HG03039 (cell line): ENCODE data around the gene ZFP92.

Experiments
- ATAC-seq: cut with Tn5 transposase; IDR thresholded peaks from one replicate; pipeline ENCODE4 v1.9.1; 2021; ENCODE audit warnings: mild to moderate bottlenecking, moderate library complexity; ENCODE audit not compliant: unreplicated experiment

Gene ZFP92, protein sequence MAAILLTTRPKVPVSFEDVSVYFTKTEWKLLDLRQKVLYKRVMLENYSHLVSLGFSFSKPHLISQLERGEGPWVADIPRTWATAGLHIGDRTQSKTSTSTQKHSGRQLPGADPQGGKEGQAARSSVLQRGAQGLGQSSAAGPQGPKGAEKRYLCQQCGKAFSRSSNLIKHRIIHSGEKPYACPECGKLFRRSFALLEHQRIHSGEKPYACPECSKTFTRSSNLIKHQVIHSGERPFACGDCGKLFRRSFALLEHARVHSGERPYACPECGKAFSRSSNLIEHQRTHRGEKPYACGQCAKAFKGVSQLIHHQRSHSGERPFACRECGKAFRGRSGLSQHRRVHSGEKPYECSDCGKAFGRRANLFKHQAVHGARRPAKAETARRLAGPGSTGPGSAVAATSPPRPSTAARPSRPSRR

DNA sequence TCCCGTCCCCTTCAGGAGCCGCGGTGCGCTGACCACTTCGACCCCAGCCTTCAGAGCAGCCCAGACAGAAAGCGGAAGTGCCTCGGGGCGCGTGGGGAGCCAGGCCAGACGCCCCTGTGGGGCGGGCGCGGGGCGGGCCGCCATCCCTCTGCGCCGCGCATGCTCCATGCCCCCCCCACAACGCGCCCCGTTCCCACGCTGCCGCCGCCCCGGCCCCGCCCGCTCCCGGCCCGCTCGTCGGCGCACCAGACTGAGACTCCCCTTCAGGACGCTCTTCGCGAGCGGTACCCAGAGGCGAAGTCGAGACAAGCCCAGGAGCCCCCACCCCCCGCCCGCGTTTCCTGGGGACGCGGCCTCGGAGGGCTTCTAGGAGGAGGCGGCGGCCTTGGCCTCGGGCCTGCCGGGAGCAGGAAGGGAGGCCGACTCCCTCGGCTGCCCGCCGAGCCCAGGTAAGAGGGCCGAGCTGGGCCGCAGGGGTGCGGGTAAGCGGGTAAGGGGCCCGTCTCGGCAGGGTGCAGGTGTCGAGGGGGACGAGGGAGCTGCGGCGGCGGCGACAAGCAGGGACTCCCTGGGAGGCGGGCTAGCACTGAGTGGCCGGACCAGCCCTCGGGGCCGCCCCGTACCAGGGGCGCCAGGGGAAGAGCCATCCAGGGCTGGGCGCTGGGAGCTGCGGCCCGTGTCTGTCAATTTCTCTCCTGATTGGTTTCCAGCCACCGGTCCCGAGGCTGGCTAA lies at the start of gene ZFP92:
Gene ZFP92 (plus strand): TSS at position 218 of the 733 bp plus-strand sequence. CDS start 6,851 bp downstream, outside the sequence.
- peak; percentile 55 for ATAC-seq

GRCh38 chrX:153361781-153362397 lies 49.4 kb upstream of the ZFP92 start:
- no peak for ATAC-seq

DNA sequence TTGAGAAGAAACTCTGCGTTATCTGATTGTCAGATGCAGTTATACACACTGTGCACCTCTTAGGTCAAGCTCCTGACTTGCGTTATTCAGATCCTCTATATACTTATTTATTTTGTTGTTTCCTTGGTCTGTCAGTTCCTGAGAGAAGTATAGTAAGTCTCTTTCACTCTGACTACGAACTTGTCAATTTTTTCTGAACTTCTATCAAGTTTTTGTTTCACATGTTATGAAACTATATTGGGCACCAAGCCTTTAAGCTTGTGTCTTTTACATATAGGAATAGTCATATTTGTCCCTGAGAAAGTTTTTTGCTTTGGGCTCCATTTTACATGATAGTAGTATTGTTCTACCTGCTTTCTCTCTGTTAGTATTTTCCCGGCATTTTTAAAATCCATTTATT lies 45.6 kb upstream of the ZFP92 start:
- no peak for ATAC-seq

DNA sequence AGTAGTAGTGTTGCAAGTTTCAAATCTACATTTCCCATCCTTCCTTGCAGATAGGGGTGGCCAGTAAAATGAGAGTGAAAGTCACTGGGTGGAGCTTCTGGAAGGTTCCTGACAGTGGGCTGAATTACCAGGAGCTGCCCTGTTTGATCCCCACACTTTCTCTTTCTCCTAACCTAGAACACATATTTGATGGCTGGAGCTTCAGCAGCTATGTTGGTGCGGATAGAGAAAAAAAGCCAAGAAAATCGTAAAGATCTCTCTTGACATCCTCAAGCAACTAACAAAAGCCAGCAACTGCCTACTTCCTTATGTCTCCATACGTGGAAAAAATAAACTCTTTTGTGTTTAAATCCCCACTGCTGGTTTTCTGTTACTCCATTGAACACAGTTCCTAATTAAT lies 45.2 kb upstream of the ZFP92 start:
- ATAC-seq: no peak

GRCh38 chrX:153366878-153367538 lies 44.3 kb upstream of the ZFP92 start:
- no peak for ATAC-seq

GRCh38 chrX:153370293-153371055 lies 40.8 kb upstream of the ZFP92 start:
- ATAC-seq: no peak

- no peak for ATAC-seq
Measured at GRCh38 chrX:153371256-153371655, 40.0 kb upstream of the ZFP92 start.

DNA sequence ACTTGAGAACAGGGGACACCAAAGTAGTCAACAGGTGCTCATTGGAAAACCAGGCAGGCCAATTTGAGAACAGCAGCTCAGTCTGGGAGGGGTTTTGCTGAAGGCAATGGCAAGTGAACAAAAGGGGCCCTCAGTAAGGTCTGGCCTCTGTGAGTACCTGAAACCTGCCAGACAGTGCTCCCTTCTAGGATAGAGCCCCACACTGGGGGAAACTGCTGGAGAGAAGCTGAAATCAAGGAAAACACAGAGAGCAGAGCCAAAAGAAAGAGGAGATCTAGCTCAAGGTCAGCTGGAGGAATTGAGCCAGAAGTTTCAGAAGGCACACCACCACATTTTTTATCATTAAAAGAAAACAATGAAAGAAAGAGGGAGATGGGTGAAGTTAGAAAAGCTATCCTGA lies 38.3 kb upstream of the ZFP92 start:
- no peak for ATAC-seq

DNA sequence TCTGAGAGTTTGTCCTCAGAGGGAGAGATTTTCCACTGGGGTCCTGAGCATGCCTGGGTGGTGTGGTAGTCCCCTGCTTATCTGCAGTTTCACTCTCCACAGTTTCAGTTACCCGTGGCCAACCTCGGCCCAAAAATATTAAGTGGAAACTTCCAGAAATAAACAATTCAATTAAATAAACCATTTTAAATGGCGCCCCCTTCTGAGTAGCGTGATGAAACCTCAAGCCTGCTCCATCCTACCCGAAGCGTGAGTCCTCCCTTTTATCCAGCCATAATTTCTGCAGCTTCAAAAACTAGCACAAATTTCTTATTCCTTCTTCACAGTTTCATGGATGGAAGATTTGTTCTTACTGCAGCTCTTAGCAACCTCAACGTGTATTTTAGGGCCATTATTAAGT lies 36.8 kb upstream of the ZFP92 start:
- ATAC-seq: no peak

- ATAC-seq: no peak
Measured at GRCh38 chrX:153375571-153375970, 35.7 kb upstream of the ZFP92 start.

GRCh38 chrX:153377727-153378126 lies 33.5 kb upstream of the ZFP92 start:
- no peak for ATAC-seq

DNA sequence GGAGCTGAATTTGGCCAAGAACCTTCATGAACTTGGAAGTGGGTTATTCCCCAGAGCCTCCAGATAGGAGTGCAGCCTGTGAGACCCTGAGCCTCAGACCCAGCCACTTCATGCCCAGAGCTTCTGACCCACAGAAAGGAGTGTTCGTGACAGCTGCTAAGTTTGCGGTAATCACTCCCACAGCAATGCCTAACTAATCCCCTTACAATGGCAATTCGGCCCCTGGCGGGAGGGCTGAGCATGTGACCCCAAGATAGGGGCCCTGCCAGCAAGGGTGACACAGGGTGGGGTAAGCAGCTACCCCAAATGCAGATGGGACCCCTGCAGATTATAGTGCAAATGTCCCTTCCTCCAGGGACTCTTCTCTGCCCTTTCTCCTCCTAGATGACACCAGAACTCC lies 32.7 kb upstream of the ZFP92 start:
- ATAC-seq: no peak

- no peak for ATAC-seq
Measured at GRCh38 chrX:153379508-153379907, 31.8 kb upstream of the ZFP92 start.

DNA sequence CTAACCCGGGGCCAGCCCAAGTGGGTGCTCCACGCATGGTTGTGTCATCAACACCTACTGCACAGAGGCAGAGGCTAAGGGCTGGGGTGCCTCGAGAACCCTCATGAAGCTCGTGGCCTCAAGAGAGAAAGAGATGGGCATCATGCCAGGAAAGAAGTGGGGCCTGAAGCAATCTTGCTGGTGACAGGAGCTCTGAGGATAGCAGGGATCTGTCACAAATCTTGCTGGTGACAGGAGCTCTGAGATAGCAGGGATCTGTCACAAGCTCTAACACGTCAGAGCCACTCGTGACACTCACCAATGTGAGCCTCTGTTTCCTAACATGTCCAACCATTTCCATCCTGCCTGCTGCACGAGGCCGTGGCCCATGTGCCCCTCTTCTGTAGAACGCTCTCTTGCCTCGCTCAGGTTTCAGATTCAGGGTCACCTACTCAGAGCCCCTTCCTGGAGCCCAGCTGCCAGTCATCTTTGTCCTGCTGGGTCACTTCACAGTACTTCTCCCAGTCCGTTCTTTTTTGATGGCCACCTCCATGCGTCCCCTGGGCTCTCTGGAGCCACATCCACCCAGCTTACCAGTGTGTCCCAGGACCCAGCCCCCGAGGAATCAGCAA lies 31.2 kb upstream of the ZFP92 start:
- ATAC-seq: no peak

DNA sequence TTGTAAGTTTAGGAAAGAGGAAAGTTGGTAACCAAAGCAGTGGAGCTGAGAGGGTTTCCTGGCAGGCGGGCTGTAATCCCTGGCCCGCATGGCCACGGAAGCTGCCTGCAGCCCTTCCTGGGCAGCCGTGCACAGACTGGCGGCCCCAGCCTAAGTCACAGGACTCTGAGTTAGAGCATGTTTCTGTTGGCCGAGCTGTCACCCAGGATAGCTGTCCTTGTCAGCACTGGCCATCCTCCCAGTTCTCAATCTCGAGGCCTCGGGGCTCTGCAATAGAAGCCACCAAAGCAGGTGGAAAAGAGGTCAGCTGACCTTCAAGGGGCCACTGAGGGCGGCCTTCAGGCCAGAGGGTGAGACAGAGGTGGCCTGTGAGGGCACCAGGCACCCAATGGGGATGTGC lies 30.6 kb upstream of the ZFP92 start:
- ATAC-seq: no peak

- no peak for ATAC-seq
Measured at GRCh38 chrX:153381684-153382532, 29.4 kb upstream of the ZFP92 start.

GRCh38 chrX:153382563-153383482 lies 28.4 kb upstream of the ZFP92 start:
- ATAC-seq: no peak

- ATAC-seq: no peak
Measured at GRCh38 chrX:153384390-153384789, 26.9 kb upstream of the ZFP92 start.
